Measurements from ENCODE around the gene PPCS.
"Not testable (repeated sequence)": the region's sequence is repeated elsewhere in the genome, so short reads cannot be mapped to it uniquely, and the experiment has no call there.

GRCh38 chr1:42477354-42477753, 21.0 kb downstream of the PPCS start:
- TF ChIP-seq CTCF, POLR2A, EP300 (IDR thresholded peaks at IDR 0.05): not testable (repeated sequence)

Data from ovary (tissue), 3 donors.